HS-27A (cell line): Measurements from ENCODE around the gene MRPL30.
"Not testable (repeated sequence)": the region's sequence is repeated elsewhere in the genome, so short reads cannot be mapped to it uniquely, and the experiment has no call there.

Experiments used
- DNase-seq: peaks from one replicate; pipeline ENCODE4 v3.0.0-alpha.2; 2012; ENCODE audit warnings: low read depth, missing footprints

The MRPL30 gene

GRCh38 chr2:99180755-99181623 is at the start of gene MRPL30, which contains the start of gene MITD1:
Gene MRPL30, plus strand, starts transcription at chr2:99181184. Its CDS starts 5,020 bp downstream, at chr2:99186204.
Gene MITD1, minus strand, starts transcription at chr2:99181058. Its CDS starts 77 bp downstream, at chr2:99180981.
- peak; percentile 97 for DNase-seq

DNA sequence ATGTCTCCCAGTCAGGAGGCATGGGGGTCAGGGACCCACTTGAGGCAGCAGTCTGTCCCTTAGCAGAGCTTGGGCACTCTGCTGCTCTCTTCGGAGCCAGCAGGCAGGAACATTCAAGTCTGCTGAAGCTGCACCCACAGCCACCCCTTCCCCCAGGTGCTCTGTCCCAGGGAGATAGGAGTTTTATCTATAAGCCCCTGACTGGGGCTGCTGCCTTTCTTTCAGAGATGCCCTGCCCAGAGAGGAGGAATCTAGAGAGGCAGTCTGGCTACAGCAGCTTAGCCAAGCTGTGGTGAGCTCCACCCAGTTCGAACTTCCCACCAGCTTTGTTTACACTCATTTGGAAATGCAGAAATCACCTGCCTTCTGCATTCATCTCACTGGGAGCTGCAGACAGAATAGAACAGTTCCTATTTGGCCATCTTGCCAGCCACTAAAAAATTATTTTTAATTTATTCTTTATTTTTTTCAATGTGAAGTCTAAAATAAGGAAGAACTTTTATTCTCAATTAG is 45.9 kb upstream of the MRPL30 start:
- not testable (repeated sequence) for DNase-seq

- DNase-seq = no peak
Observed at GRCh38 chr2:99139003-99139402, 42.0 kb upstream of the MRPL30 start.

- no peak for DNase-seq
Observed at GRCh38 chr2:99140056-99140859, 40.7 kb upstream of the MRPL30 start.

DNA sequence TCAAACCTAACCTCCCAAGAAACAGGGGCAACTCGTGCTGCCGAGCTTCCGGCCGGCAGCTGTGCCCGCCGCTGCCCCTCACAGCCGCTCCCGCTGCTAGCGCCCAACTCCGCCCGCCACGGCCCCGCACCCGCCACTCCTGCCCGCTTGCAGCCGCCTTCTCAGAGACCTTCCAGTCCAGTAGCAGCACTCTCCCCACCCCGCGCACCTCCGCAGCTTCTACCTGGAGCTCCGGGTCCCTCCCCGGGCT is 40.2 kb upstream of the MRPL30 start:
- DNase-seq = peak; percentile 43

DNA sequence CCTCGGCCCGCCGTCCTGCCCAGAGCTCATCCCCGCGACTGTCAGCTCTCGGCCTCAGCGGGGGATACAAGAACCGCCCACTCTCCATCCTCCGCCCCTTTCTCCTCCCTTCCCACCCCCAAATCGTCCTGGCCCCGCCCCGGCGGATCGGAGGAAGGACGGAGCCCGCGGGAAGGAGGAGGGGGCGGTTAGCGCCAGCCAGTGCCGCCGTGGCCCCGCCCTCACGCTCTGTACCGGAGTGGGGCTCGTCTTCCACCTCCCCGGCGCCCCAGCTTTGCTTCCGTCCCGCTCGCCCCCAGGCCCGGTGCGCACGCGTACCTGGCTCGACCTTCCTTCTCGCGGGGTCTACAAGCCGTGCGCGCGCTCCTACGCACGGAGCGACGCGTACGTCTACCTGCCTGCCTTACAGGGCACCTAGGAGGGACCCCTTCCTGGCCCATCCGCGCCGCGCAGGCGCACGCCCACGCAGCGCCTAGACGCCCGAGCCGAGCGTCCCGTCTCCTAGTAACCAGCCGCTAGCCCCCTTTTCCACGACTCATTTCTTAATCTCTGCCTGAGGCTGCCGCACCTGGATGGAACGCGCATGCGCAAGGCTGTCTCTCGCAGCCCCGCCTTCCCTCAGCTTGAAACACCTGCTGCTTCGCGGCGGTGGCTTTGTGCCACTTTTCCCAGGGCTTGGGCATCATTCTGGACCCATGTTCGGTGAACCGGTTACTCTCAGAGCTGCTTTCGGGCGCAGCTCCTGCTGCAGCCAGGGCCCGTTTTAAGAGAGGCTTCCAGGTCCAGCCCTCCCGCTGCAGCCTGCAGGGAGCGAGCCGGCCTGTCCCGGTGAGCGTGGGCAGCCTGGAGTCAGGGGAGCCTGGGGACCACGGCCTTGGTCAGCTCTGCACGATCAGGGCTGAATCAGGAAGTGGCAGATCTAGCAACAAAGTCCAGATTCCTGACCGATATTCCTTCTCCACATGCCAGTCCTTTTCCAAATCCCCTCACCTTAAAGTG is 39.6 kb upstream of the MRPL30 start, which contains the start of gene C2orf15:
Gene C2orf15 (plus strand): TSS at position 598 of the 999 bp plus-strand sequence. CDS start 8,852 bp downstream, outside the sequence.
- peak; percentile 84 for DNase-seq

DNA sequence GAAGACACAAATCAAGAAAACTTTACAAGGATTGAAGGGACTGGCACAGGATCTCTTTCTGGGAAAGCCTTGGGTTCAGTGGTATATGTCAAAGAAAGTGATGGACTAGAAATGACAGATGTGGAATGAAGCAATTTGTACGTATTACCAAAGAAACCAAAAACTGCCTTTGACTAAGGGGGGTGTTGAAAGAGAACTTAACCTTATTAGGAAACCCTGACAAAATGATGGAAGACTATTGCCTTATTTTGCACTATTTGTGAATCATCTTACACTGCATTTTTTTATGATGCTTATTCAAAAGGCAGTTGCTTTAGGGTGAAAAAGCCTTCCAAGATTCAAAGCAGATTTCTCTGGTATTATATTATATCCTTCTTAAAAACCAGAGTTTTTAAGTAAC is 30.3 kb upstream of the MRPL30 start:
- DNase-seq = no peak

GRCh38 chr2:99152199-99152895 is 28.6 kb upstream of the MRPL30 start:
- no peak for DNase-seq

DNA sequence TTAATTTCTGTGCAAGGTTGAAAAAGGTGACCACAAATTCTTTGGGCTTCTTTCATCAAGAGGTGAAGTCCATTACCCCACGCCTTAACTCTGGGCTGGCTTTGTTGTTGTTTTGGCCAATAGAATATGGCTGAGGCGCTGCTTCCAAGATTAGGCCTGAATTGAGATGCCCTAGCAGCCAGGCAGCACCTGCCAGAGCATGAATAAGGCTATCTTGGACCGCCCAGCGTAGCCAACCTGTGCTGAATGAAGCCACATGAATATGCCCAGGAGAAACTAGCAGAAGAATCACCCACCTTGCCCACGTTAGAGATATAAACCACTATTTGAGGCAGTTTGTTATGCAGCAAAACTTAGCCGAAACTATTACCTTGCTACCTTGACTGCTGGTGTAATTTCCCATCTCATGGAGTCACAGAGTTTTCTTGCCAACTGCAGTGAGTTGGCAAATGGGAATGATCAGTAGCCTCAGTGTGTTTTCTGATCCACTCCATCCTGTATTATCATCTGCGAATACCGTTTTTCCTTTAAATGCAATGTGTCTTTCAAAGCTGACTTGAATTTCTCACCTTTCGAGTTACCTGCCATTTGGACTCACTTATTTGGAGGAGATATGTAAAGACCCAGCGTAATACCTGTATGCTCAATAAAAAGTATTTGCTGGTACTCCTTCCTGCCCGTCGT is 26.9 kb upstream of the MRPL30 start:
- DNase-seq = no peak

DNA sequence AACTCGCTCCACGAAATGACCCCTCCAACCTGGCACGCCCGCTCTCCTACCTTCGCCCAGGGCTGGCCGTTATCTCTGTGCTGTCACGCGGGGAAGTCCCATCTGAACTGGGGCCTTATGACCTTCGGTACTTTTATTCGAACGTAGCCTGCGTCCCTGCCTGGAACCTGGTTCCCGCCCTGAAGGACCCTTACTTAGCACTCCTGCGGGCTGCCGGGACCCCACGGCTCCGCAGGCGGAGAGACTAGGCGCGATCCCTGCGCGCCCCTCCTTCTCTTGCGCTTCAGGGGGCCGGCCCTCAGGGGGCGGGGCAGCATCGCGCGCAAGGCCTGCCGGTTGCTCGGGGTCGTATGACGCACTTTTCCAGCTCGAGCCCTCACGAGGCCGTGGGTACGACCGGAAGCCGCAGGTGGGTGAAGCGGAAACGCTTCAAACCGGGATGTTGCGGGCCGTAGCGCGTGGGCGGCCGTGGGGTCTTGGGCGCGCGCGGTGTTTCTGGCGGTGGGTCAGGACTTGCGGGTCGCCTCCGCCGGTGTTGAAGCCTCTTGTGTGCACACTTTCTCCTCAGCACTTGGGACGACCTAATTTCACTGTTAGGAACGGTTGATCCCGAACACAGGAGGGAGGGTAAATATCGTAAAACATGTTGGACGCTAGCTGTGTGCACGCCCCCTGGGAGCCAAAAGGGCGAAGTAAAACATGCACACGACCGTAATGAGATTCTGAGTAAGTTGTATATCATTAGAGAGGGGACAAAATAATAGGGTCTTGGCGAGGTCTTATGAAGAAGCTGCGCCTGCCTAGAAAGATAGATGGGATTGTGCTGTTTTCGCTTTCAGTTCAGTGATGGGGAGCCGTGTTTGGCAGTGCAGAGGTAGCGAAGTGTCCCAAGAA is 26.1 kb upstream of the MRPL30 start, which contains the start of the genes LIPT1 and TSGA10:
Gene LIPT1 (plus strand): TSS at position 325 of the 894 bp plus-strand sequence. CDS start 6,991 bp downstream, outside the sequence.
Gene TSGA10 (minus strand): TSS at position 300 of the 894 bp plus-strand sequence. CDS start 45,503 bp downstream, outside the sequence.
- peak; percentile 74 for DNase-seq

GRCh38 chr2:99156891-99157290 is 24.1 kb upstream of the MRPL30 start:
- no peak for DNase-seq

DNA sequence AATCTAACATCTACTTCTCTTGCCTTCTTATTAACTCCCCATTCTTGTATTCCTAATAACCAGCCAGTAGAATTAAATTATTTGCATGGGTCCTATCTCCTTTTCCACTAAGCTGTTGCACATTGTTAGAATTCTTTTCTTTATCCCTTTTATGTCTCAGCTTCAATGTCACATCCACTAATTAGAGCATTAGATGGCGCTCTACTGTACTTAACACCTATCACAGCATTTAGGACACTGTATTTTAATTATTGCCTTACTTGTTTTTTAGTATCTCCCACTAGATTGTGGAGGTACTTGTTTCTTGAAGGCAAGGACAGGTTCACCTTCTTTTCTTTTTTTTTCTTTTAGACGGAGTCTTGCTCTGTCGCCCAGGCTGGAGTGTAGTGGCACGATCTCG is 22.4 kb upstream of the MRPL30 start:
- DNase-seq = no peak

DNA sequence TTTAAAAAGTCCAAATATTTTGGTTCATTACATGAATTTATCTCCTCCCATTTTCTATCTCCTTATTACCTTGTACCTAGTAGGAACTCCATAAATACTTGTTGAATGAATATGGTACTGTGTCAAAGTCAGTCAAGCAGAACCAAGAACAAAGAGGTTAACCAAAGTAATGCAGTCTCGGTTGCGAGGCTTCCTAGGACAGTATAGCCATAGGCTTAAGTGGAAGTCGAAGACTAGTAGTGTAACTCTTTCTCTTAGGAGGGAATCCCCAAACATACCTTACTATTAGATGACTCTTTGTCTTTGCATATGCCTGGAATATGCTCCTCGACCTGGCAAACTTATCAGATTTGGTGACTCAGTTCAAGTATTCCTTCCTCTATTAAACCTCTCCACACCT is 21.4 kb upstream of the MRPL30 start:
- DNase-seq = no peak

DNA sequence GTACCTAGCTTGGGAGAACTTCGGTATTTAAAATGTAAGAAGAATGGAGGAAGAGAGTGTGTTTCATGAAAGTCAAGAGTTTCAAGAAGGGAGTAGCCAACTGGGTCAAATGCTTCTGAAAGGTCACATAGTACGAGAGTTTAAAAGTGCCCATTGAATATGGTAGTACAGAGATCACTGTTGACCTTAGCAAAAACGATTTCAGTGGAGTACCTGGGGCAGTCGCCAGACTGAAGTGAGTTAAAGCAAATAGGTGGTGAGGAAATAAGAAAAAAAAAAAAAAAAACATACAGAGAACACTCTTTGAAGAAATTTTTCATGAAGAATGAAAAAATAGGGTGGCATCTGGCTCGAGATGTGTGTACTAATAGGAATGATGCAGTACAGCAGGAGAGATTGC is 14.8 kb upstream of the MRPL30 start:
- no peak for DNase-seq

GRCh38 chr2:99169534-99169933 is 11.4 kb upstream of the MRPL30 start:
- DNase-seq = no peak

- DNase-seq = no peak
Observed at GRCh38 chr2:99171377-99172140, 9.4 kb upstream of the MRPL30 start.

GRCh38 chr2:99181624-99182000 is 628 bp downstream of the MRPL30 start:
- peak; percentile 5 for DNase-seq

- DNase-seq = no peak
Observed at GRCh38 chr2:99183025-99183424, 2.0 kb downstream of the MRPL30 start.
